DND-41 (cell line): ENCODE results near the gene UIMC1.

Source experiments
- ATAC-seq: fragments of 200-7000 bp; cut with Tn5 transposase; 3 replicates; pipeline ENCODE4 v1.9.1; 2021; ENCODE audit warnings: low read depth; ENCODE audit not compliant: insufficient read depth
- DNase-seq: peaks from one replicate; pipeline ENCODE4 v3.0.0-alpha.2; 2020
- H2AFZ ChIP-seq: 2 replicates; pipeline ENCODE4 v1.6.0; 2012; ENCODE audit warnings: low read depth, low read length
- H3K27ac ChIP-seq: 2 replicates; pipeline ENCODE4 v1.5.1; 2012; ENCODE audit warnings: low read length, inconsistent platforms
- H3K27me3 ChIP-seq: fragments of 200-600 bp; sonication (generic); 2 replicates; pipeline ENCODE4 v1.6.0; 2012; ENCODE audit warnings: low read length, mild to moderate bottlenecking, inconsistent platforms; ENCODE audit not compliant: insufficient read depth, poor library complexity
- H3K36me3 ChIP-seq: 2 replicates; pipeline ENCODE4 v1.5.1; 2012; ENCODE audit warnings: low read length, inconsistent platforms; ENCODE audit not compliant: insufficient read depth
- H3K4me1 ChIP-seq: 2 replicates; pipeline ENCODE4 v1.5.1; 2012; ENCODE audit warnings: mild to moderate bottlenecking, low read length; ENCODE audit not compliant: insufficient read depth
- H3K4me2 ChIP-seq: 2 replicates; pipeline ENCODE4 v1.6.0; 2012; ENCODE audit warnings: mild to moderate bottlenecking, moderate library complexity, low read length, inconsistent platforms; ENCODE audit not compliant: insufficient read depth
- H3K4me3 ChIP-seq, 2 experiments: fragments of 200-600 bp in 1 of 2; shearing (Covaris generic) in 1 of 2; 2 replicates each; pipeline ENCODE4 v1.5.1; 2012 to 2016; ENCODE audit warnings: inconsistent platforms in 2 of 2, low read length in 2 of 2, mild to moderate bottlenecking in 2 of 2, low read depth in 1 of 2, moderate library complexity in 1 of 2
- H3K79me2 ChIP-seq: 2 replicates; pipeline ENCODE4 v1.6.0; 2012; ENCODE audit warnings: low read length, inconsistent platforms; ENCODE audit not compliant: insufficient read depth
- H3K9ac ChIP-seq: 2 replicates; pipeline ENCODE4 v1.6.0; 2012; ENCODE audit warnings: low read depth, mild to moderate bottlenecking, inconsistent platforms, low read length, moderate library complexity
- H3K9me3 ChIP-seq: 2 replicates; pipeline ENCODE4 v1.5.1; 2012; ENCODE audit warnings: low read length, moderate library complexity, mild to moderate bottlenecking, inconsistent platforms; ENCODE audit not compliant: insufficient read depth, severe bottlenecking
- H4K20me1 ChIP-seq: 2 replicates; pipeline ENCODE4 v1.6.0; 2012; ENCODE audit warnings: low read length; ENCODE audit not compliant: insufficient read depth
- CTCF ChIP-seq: IDR thresholded peaks from 2 replicates; pipeline ENCODE4 v1.5.1; 2012; ENCODE audit warnings: borderline replicate concordance, low read length, moderate library complexity, mild to moderate bottlenecking; ENCODE audit not compliant: poor library complexity, severe bottlenecking; ENCODE audit errors: extremely low read depth
- EZH2 ChIP-seq: IDR thresholded peaks from 3 replicates; pipeline ENCODE4 v1.6.1; 2012; ENCODE audit warnings: borderline replicate concordance, low read depth, mild to moderate bottlenecking, moderate library complexity, low read length, inconsistent platforms; ENCODE audit not compliant: severe bottlenecking

The UIMC1 gene

GRCh38 chr5:177044641-177045040 is 38.1 kb upstream of the UIMC1 start:
- Histone ChIP-seq H3K27ac (no peak overlapping the region), H3K9me3 (no peaks in the 10 kb centered on the region), H3K4me2 (no peak overlapping the region), H3K4me3 (no peak overlapping the region), H3K27me3 (no peaks in the 10 kb centered on the region), H3K4me1 (no peaks in the 10 kb centered on the region), H3K36me3 (peaks cover 83% of the 10 kb centered on the region), H2AFZ (no peak overlapping the region), H3K79me2 (peaks cover 11% of the 10 kb centered on the region), H3K9ac (no peak overlapping the region), H4K20me1 (peaks cover 15% of the 10 kb centered on the region)
- TF ChIP-seq EZH2 (no peak), CTCF (no peak)
- ATAC-seq (no peak), DNase-seq (no peak)

- no peak for TF ChIP-seq CTCF
- no peak for TF ChIP-seq EZH2
- no peaks in the 10 kb centered on the region for H3K4me1 ChIP-seq
- H3K4me3 ChIP-seq: no peak overlapping the region
- H3K36me3 ChIP-seq: peaks cover 82% of the 10 kb centered on the region
- H4K20me1 ChIP-seq: peaks cover 21% of the 10 kb centered on the region
- H3K4me2 ChIP-seq: no peak overlapping the region
- H3K9ac ChIP-seq: no peak overlapping the region
- no peak overlapping the region for H3K27ac ChIP-seq
- no peaks in the 10 kb centered on the region for H3K27me3 ChIP-seq
- no peaks in the 10 kb centered on the region for H3K9me3 ChIP-seq
- no peak overlapping the region for H2AFZ ChIP-seq
- H3K79me2 ChIP-seq: peaks cover 17% of the 10 kb centered on the region
- DNase-seq: no peak
- ATAC-seq: no peak
Measured at GRCh38 chr5:177043958-177044357, 37.4 kb upstream of the UIMC1 start.

GRCh38 chr5:177043114-177043513 is 36.5 kb upstream of the UIMC1 start:
- H3K36me3 ChIP-seq: peaks cover 79% of the 10 kb centered on the region
- peaks cover 29% of the 10 kb centered on the region for H4K20me1 ChIP-seq

More at GRCh38 chr5:177043114-177043513, 36.5 kb upstream of the UIMC1 start:
- Histone ChIP-seq H3K79me2 (peaks cover 26% of the 10 kb centered on the region), H3K9ac (no peak overlapping the region), H3K4me1 (no peaks in the 10 kb centered on the region), H3K4me3 (no peak overlapping the region), H3K27ac (no peak overlapping the region), H3K27me3 (no peaks in the 10 kb centered on the region), H3K9me3 (no peaks in the 10 kb centered on the region), H3K4me2 (no peak overlapping the region), H2AFZ (no peak overlapping the region)
- ATAC-seq (no peak), DNase-seq (no peak)
- TF ChIP-seq EZH2: no peak
- no peak for TF ChIP-seq CTCF
